GM12865 (cell line): ENCODE measurements around the gene SLMAP.
A peak's percentile ranks its signal among the peaks of the same experiment; 100 is the strongest.

ENCODE experiments used
- DNase-seq: peaks from one replicate; pipeline ENCODE4 v3.0.0; 2010; ENCODE audit warnings: low read depth
- H3K4me3 ChIP-seq: 2 replicates; pipeline ENCODE4 v1.5.1; 2011; ENCODE audit warnings: mild to moderate bottlenecking, low read depth, low read length, control low read depth
- TF ChIP-seq, protein P1 (sequence below): IDR thresholded peaks from 2 replicates; pipeline ENCODE4 v1.5.1; 2011; ENCODE audit warnings: low read length, control low read depth, low read depth, inconsistent platforms; ENCODE audit not compliant: insufficient read depth; ENCODE audit errors: missing control alignments

Gene SLMAP

DNA sequence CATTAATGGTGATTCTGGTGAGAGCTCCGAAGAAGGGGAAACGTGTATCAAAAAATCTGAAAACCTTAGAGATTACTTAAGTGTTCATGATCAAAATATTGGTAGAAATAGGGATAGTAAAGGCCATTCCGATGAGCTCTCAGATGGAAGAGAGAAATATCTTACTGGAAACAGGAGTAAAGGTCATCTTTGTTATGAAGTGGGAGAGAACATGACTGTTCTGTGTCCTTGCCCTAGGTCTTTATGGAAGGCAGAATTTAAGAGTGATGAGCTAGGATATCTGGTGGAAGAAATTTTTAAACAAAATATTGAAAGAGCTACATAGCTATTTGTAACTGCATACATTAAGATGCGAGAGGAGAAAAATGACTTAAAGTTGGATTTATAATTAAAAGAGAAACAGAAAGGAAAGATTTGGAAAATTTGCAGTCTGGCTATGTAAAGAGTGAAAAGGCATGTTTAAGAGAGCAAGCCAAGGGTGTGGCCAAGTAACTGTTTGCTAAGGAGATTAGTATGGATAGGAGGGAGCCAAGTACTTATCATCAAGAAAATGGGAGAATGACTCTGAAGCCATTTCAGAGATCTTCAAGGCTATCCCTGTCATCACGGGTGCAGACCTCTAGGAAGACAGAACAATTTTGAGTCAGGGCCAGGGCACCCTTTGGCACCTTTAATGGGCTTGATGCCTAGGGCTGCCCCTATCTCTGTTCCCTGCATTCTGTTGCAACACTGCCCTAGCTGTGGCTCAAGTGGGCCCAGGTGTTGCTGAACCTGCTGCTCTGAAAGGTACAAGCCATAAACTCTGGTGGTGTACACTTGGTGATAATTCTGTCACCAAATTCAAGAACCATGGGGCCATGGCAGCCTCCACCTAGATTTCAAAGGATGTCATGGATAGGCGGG, 27.3 kb downstream of the SLMAP start:
- TF ChIP-seq, protein P1, sequence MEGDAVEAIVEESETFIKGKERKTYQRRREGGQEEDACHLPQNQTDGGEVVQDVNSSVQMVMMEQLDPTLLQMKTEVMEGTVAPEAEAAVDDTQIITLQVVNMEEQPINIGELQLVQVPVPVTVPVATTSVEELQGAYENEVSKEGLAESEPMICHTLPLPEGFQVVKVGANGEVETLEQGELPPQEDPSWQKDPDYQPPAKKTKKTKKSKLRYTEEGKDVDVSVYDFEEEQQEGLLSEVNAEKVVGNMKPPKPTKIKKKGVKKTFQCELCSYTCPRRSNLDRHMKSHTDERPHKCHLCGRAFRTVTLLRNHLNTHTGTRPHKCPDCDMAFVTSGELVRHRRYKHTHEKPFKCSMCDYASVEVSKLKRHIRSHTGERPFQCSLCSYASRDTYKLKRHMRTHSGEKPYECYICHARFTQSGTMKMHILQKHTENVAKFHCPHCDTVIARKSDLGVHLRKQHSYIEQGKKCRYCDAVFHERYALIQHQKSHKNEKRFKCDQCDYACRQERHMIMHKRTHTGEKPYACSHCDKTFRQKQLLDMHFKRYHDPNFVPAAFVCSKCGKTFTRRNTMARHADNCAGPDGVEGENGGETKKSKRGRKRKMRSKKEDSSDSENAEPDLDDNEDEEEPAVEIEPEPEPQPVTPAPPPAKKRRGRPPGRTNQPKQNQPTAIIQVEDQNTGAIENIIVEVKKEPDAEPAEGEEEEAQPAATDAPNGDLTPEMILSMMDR, result no peak
- no peak for DNase-seq
- no peak overlapping the region for H3K4me3 ChIP-seq

GRCh38 chr3:57784089-57784735, 28.1 kb downstream of the SLMAP start:
- DNase-seq, result no peak
- no peak overlapping the region for H3K4me3 ChIP-seq
- TF ChIP-seq, protein P1, result no peak

- no peak overlapping the region for H3K4me3 ChIP-seq
- TF ChIP-seq, protein P1, result no peak
- DNase-seq, result no peak
These were observed 29.3 kb downstream of the SLMAP start for GRCh38 chr3:57785446-57785845.

DNA sequence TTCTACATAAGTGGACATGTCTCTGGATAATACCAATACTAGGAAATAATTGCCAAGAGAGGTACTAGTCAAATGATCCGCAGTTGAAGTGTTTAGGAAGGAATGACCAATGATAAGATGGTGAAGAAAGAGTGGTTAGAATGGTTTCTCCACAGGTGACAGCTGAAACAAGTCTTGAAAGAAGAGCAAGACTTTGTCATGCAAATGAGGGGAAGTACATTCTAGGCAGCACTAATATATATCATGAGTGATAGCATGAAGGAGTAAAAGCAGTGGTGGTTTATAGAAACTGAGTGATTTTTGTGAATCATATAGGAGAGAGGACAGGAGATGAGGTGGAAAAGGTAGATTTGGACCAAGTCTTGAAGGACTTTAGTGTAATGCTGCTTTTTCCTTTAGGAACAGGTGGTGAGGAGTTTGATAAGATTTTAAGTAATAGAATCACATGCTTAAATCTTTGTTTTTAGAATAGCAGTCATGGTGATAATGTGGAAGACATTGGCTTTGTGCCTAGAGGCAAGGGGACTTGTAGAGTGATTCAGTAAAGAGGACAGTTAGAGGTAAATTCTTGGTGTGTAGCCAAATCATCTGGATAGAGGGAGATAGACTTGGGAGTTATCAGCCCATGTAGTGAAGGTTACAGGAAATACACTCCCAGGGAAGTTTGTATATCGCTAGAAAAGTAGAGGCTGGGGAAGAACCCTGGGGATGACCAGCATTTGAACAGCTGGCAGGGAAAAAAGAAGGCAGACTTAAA, 31.9 kb downstream of the SLMAP start:
- TF ChIP-seq, protein P1, result no peak
- H3K4me3 ChIP-seq, result no peak overlapping the region
- peak; percentile 73 for DNase-seq

- no peak for DNase-seq
- TF ChIP-seq, protein P1, result no peak
- no peak overlapping the region for H3K4me3 ChIP-seq
These were observed 32.5 kb downstream of the SLMAP start for GRCh38 chr3:57788624-57789018.

DNA sequence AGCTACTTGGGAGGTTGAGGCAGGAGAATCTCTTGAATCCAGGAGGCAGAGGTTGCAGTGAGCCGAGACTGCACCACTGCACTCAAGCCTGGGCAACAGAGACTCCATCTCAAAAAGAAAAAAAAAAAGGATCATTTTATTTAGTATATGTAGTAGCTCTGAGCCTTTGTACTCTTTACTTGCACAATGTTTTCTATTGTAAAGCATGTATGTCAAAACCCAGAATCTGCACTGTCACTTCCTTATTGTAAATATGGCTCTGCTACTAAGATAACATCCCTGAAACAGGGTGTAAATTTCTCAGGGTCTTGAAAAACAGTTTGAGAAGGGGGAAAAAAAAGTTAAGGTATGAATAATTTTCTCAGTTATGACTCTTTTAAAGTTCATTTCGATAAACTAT, 35.1 kb downstream of the SLMAP start:
- TF ChIP-seq, protein P1, result no peak
- no peak overlapping the region for H3K4me3 ChIP-seq
- no peak for DNase-seq
